ENCODE results near the gene PCTP.

Gene PCTP

GRCh38 chr17:55816532-55817396, 65.9 kb downstream of the PCTP start:
- no peak overlapping the region for H3K4me3 Mint-ChIP-seq
- no peak overlapping the region for H3K27ac Mint-ChIP-seq
- H3K4me1 Mint-ChIP-seq: no peaks in the 10 kb centered on the region
- no peak for DNase-seq
- no peaks in the 10 kb centered on the region for H3K36me3 Mint-ChIP-seq
- CTCF ChIA-PET: no interaction called here
- peaks cover 10% of the 10 kb centered on the region for H3K27me3 Mint-ChIP-seq
- no peaks in the 10 kb centered on the region for H3K9me3 Mint-ChIP-seq

GRCh38 chr17:55817397-55817709, 66.5 kb downstream of the PCTP start:
- DNase-seq: no peak
- no peak overlapping the region for H3K27ac Mint-ChIP-seq
- peaks cover 10% of the 10 kb centered on the region for H3K27me3 Mint-ChIP-seq
- no peaks in the 10 kb centered on the region for H3K36me3 Mint-ChIP-seq
- CTCF ChIA-PET: no interaction called here
- H3K4me1 Mint-ChIP-seq: no peaks in the 10 kb centered on the region
- no peak overlapping the region for H3K4me3 Mint-ChIP-seq
- H3K9me3 Mint-ChIP-seq: no peaks in the 10 kb centered on the region

DNA sequence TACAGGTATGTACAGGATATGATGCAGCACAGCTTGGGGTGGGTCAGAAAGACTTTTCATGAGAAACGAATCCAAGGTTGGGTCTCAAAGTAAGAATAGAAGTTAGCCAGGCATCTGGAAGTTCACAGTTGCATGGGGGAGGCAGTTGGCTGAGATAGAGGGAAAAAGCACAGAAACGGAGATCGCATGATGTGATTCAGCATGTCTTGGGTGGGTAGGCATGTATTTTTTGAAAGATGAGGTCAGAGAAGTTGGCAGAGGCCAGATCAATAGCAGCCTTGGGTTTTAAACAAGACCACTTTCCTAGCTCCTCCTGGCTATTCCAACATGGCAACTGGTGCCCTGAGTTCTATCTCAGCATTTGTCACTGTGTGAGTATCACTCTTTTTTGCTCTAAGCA, 67.2 kb downstream of the PCTP start:
- no peak overlapping the region for H3K4me3 Mint-ChIP-seq
- CTCF ChIA-PET: no interaction called here
- H3K27ac Mint-ChIP-seq: no peak overlapping the region
- no peaks in the 10 kb centered on the region for H3K4me1 Mint-ChIP-seq
- no peak for DNase-seq
- H3K36me3 Mint-ChIP-seq: no peaks in the 10 kb centered on the region
- H3K27me3 Mint-ChIP-seq: peaks cover 10% of the 10 kb centered on the region
- no peaks in the 10 kb centered on the region for H3K9me3 Mint-ChIP-seq

DNA sequence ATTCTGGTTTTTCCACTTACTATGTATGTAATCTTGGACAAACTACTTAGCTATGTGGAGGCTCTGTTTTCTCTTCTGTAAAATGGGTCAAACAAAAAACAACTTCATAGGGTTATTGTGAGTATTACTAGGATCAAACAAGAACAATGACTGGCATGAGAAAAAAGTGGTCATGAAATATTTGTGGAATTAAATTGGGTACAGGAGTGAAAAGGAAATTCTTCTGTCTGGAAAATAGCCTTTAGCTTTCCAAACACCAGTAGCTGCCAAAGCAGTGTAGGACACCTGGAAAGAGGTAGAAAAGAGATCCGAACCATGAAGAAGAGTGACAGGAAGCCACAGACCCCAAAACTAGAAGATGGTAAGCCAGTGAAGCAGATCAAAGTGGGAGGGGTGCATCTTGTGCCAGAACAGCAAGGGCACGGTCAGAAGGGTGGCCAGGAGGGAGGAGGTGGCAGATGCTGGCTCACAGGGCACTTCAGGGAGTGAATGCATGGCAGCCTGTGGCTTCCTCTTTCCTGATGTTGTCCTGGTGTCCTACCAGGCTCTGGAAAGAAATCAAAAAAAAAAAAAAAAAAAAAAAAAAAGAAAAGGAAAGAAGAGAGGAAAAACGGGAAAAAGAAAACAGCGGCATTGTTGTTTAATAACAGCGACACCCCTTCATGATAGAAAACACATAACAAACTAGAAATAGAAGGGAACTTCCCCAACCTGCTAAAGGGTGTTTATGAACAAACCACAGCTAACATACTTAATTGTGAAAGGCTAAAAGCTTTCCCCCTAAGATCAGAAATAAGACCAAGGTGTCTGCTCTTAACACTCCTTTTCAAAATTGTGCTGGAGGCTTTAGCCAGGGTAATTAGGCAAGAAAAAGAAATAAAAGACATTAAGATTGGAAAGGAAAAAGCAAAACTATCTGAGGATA, 67.9 kb downstream of the PCTP start:
- no peaks in the 10 kb centered on the region for H3K4me1 Mint-ChIP-seq
- CTCF ChIA-PET: no interaction called here
- no peak overlapping the region for H3K27ac Mint-ChIP-seq
- H3K27me3 Mint-ChIP-seq: peaks cover 8% of the 10 kb centered on the region
- no peaks in the 10 kb centered on the region for H3K36me3 Mint-ChIP-seq
- no peak overlapping the region for H3K4me3 Mint-ChIP-seq
- no peaks in the 10 kb centered on the region for H3K9me3 Mint-ChIP-seq
- no peak for DNase-seq

DNA sequence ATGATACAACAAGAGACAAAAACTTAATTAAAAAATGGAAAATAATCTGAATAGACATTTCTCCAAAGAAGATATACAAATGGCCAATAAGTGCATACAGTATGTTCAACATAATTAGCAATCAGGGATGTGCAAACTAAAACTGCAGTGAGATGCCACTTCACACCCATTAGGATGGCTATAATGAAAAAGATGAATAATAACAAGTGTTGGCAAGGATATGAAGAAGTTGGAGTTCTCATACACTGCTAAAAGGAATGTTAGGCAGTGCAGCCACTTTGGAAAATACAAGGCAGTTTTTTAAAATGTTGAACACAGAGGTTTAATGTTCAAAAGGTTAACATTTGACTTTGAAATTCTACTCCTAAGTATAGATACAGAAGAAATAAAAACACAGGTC, 69.8 kb downstream of the PCTP start:
- no peaks in the 10 kb centered on the region for H3K4me1 Mint-ChIP-seq
- CTCF ChIA-PET: no interaction called here
- no peak overlapping the region for H3K4me3 Mint-ChIP-seq
- H3K27ac Mint-ChIP-seq: no peak overlapping the region
- H3K27me3 Mint-ChIP-seq: peaks cover 4% of the 10 kb centered on the region
- H3K36me3 Mint-ChIP-seq: no peaks in the 10 kb centered on the region
- DNase-seq: no peak
- H3K9me3 Mint-ChIP-seq: no peaks in the 10 kb centered on the region

DNA sequence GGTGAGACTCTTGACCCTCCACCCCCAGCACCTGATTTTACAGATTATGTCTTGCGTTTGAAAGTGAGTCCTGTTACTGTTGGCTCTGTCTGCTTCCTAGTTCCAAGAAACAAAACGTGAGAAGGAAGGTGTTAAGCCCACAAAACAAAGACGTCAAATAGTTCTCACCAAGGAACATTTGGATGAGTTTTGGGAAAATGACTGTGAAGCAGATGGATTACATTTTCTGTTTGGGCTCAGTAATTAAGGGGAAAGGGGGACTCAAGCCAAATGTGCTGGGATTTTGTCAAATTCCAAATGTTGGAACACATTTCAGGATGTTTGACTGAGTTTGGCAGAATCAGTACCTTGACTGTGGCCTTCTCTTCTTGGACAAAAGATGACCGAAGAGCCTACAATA, 71.2 kb downstream of the PCTP start:
- H3K4me3 Mint-ChIP-seq: no peak overlapping the region
- H3K27me3 Mint-ChIP-seq: peaks cover 4% of the 10 kb centered on the region
- CTCF ChIA-PET: no interaction called here
- H3K9me3 Mint-ChIP-seq: no peaks in the 10 kb centered on the region
- no peaks in the 10 kb centered on the region for H3K4me1 Mint-ChIP-seq
- H3K27ac Mint-ChIP-seq: no peak overlapping the region
- no peaks in the 10 kb centered on the region for H3K36me3 Mint-ChIP-seq
- DNase-seq: no peak

GRCh38 chr17:55825213-55825612, 74.4 kb downstream of the PCTP start:
- no peak overlapping the region for H3K4me3 Mint-ChIP-seq
- no peaks in the 10 kb centered on the region for H3K9me3 Mint-ChIP-seq
- no peak for DNase-seq
- no peaks in the 10 kb centered on the region for H3K36me3 Mint-ChIP-seq
- no peaks in the 10 kb centered on the region for H3K27me3 Mint-ChIP-seq
- H3K4me1 Mint-ChIP-seq: no peaks in the 10 kb centered on the region
- CTCF ChIA-PET: no interaction called here
- H3K27ac Mint-ChIP-seq: no peak overlapping the region

All from activated naive CD4-positive, alpha-beta T cell treated with anti-CD3 and anti-CD28 coated beads, Interleukin-2, amount 10 ng/mL, durations not matched to agents 7 days and 5 days (primary cell).